Stimulated activated CD4-positive, alpha-beta T cell treated with anti-CD3 and anti-CD28 coated beads, Interleukin-1b, Interleukin-23, amount 100 ng/mL, for 4 hours (primary cell): Measurements from ENCODE around the gene DDX41.
A peak's percentile ranks its signal among the peaks of the same experiment; 100 is the strongest.

Source experiments
- DNase-seq, 2 donors: peaks; one replicate each; pipeline ENCODE4 v3.0.0-alpha.2; 2020; ENCODE audit warnings: low read depth in 2 of 2

The DDX41 gene

DNA sequence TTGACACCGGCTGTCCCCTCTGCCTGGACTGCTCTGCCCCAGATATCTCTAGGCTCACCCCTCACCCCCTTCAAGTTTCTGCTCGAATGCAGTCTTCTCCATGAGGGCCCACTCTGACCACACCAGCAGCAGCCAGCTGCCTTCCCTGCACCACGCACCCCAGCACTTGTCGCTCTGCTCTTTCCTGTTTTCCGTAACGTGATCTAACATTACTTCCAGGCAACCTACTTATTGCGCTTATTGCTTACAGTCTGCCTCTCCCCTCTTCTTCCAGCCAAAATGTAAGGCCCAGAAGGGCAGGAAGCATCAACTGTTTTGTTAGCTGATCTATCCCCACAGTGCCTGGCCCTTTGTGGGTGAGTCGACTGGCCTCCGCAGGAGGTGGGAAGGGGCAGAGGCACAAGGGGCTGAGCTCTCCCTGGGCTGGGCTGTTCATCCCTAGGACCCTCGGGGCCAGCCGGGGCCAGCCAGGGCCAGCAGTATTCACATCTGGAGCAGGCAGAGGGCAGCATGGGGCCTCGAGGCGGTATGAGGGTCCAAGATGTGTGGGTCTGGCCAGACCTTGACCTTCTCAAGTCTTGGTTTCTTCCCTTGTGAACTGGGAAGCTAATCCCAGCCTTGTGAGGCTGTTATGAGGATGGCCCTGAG is 31.7 kb downstream of the DDX41 start:
- no peak for DNase-seq

DNA sequence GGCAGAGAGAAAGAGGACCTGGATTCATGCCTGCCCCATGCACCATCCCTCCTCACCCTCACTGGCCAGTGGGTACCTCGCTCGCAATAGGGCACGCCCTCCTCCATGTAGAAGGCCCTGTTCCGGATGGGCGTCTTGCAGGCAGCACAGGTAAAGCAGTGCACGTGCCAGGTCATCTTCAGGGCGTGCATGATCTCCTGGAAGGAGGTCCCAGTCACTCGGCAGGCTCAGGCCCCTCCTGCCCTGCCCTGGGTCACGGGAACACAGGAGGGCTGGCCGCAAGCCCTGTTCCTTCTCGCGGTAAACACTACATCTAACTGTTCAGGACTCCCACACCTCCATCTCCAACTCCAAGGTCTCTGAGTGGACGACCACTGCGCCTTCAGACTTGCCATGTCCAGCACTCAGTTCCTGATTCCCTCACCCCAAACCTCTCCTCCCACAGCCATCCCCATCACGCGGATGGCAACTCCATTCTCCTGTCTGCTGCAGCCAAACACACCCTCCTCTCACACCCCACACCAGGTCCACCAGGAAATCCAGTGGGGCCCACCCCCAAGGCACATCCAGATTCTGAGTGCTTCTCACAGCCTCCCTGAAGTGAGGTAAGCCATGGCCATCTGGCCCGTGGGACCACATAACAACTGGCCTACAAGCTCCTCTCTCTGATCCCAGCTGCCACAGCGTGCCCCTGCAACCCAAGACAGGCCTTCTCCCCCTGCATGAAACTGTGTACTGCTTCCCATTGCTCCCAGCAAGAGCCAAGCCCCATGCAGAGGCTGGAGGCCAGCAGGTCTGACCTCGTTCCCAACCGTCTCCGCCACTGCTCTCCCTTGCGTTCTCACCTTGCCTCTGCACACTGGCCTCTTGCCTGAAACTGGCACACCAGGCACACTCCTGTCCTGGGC is 32.5 kb downstream of the DDX41 start:
- DNase-seq: no peak

DNA sequence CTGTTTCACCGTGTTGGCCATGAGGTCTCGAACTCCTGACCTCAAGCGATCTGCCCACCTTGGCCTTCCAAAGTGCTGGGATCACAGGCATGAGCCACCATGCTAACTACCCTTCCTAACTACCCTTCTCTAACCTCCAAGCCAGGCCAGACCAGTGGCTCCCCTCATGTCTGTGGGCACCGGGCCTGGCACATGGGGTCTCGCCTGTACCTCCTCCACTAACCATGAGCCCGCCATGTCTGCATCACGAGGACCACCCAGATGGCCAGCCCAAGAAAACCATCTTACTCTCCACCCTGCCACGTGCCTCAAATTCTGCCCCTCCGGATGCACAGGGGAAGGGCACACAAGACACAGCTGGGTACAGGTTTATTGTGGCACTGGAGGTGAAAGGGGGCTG is 33.7 kb downstream of the DDX41 start:
- no peak for DNase-seq

DNA sequence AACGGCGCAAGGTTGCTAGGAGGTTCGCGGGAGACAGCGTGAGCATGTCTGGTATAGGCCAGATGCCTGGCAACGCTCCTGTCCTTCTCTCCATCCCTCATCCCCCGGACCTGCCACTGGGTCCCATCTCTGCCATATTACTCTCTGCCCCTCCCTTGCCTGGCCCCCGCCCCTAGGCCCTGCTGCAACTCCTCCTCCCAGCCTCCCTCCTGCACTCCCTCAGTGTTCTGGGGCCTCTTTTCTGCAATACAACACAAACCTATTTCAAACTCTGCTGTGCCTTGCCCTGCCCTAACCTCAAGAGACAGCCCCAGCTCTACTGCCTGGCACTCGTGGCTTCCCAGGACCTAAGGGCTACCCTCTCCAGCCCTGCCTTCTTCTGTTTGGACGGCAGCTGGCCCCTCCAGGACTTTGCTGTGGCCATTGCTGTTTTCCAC is 34.4 kb downstream of the DDX41 start:
- no peak for DNase-seq

DNA sequence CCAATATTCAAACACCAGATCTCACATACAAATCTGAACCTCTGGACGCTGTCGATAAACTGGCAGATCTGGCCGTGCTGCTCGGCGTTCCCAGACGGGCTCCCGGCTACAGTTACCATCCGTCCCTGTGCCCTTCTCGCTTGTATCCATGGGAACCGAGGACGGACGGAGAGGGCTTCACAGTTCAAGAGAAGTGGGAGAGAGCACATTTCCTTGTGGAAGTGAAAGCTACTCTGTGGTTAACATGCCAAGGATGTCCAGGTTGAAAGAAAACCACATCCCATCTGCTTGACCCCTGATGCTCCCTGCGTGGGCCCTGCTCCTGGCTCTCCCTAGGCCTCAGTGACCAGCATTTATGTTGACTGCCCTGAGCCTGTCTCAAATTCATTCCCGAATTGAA is 37.0 kb downstream of the DDX41 start:
- DNase-seq: no peak

DNA sequence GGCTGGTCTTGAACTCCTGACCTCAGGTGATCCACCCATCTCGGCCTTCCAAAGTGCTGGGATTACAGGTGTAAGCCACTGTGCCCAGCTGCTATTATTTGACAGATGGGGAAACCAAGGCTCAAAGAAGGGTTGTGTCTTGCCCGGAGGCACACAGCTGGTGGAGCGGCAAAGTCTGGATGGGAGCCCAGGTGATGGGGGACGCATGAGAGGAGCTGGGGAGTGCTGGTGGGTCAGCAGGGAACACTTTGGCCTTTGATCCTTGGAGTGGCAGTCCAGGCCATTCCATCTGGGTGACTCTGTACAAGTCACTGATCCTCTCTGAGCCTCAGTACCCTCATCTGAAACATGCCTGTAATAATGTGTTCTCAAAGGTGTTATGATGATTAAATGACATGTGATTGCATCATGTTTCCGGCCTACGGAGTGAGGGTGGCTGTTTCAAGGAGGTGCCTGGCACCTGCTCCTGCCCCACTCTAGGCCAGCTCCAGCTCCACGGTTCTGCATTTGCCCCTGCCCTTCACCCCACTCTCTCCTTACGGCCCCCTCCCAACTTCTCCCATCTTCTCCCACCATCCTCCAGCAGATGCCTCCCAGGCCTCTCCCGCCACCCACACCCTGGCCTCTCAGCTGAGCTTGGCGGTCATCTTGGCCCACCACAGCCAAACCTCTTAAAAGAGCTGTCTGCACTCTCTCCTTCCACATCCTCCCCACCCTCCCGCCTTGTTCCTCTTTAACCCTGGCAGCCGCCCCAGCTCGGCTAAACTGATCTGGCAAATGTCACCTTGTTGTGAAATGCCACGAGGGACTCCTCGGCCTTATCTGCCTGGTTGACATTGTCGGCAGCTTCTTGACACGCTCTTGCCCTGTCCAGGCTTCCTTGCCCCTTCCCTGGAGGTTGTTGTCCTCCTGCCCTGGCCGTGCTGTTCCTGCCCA is 37.8 kb downstream of the DDX41 start:
- DNase-seq: peak in 1 of 2 donors; percentile 36

DNA sequence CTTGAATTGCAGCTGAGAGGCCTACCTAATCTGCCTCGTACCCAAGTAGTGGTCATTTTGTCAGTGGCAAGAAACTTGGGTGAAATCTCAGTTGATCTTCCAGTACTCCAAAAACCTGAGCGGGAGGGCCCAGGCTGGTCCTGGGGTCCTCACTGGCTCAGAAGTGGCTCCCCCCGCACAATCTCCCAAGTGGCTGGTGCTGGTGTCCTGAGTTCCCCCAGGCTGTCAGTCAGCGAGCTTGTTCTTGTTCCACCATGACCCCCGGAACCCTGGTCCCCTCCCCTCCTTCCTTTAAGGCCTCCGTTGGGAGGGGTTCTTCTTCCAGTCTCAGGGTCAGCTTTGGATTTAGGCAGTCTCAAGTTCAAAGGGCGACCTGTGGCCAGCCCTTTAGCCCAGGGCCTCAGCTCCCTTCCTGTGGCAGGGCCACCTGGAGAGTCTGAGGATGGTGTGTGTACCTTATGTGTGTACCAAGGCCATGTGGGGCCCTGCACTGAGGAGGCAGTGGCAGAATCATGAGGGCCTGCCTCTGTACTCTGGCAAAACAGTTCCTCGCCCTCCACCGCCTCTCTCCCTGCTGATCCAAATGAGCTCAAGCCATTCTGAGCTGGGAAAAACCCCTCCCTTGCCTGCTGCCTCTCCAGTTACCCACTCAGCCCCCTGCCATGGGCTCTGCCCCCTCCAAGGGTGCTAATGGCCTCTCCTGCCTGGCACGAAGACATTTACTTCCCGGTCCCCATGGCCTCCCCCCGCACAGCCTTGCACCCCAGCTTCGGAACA is 38.9 kb downstream of the DDX41 start:
- no peak for DNase-seq

DNA sequence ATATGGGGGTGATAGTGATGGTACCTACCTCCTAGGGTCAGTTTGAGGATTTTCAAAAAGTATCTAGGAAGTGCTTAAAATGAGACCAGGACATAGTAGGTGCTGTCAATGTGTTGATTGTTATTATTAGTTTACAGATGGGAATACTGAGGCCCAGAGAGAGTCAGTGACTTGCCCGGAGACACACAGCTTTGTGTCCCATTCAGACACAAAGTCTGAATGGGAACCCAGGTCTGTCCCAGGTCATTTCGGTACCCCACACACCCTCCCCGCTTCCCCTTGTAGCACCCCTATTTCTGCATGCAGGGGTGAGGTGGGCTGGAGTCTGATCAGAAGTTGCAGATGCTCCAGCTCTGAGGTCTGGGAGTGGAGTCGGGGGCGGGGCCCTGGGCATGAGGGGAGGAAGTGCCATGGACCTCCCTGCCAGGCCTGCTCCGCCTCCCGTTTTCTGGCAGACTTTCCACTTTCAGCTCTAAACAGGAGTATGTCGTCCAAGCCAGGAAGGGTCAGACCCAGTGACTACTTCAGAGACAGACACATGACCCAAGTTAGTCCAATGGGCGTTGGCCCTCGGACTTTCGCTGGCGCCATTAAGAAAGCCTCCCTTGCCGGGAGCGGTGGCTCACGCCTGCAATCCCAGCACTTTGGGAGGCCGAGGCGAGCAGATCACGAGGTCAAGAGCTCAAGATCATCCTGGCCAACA is 40.1 kb downstream of the DDX41 start:
- DNase-seq: no peak

DNA sequence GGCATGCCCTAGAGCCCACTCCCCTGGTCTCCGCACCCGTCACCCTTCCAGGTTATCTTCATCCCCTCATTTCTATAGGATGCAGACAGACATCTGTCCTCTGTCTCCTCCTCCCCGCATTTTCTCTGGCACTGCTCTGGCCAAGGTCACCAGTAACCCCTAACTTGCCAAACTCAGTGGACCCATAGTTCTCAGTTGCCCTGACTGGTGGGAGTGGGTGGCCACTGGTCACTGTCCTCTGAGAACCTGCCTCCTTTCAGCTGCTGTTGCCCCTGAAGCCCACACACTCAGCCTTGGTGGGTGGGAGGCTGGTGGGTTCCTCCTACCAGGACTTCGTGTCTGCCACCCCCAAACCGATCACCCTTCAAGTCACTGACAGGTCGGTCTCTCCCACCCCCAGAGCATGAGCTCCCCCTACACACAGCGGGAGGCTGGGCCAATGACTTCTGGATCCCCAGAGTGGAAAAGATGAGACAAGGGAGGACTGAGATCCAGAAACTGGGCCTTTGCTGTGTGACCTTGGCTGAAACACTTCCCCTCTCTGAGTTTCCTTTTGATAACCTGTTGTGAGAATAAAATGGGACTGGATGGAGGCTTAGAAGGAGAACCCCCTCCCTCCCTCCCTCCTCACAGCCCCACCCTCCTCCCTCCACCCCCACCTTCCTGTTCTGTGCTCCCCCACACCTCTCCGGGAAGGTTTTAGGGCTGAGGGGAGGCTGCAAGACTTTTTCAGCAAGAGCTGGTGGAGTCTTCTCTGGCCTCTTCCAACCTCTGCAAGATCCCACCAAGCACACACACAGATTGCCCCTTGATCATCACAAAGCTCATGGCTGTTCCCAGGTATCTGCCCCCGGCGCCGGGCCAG is 41.0 kb downstream of the DDX41 start:
- DNase-seq: no peak

DNA sequence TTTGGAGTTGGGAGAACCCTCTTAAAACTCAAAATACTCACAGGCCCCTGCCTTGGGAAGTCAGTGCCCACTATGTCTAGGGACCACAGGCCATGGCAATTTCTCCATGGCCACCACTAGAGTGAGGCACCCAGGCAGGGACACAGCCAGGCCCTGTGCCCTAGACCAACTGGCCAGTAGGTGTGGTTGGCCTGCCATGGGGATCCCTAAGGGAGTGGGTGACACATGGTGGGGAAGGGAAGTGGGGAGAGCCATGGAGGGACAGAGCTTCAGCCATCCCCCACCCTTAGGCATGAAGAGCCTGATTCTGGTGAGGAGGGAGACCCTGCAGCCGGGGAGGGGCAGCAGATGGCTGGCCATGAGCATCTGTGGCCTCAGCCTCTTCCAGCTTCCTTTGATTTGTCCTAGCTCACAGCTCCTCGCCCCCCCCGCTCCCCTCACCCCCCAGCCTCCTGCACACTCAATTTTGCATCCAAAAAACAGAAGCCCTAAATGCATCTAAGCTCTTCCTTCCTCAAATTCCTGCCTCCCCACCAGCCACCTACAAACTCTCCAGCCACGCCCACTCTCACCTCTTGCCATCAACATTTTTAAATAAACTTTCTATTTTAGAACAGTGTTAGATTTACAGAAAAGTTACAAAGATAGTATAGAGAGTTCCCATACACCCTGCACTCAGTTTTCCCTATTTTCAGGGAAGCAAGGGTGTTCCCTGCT is 41.8 kb downstream of the DDX41 start:
- no peak for DNase-seq

DNA sequence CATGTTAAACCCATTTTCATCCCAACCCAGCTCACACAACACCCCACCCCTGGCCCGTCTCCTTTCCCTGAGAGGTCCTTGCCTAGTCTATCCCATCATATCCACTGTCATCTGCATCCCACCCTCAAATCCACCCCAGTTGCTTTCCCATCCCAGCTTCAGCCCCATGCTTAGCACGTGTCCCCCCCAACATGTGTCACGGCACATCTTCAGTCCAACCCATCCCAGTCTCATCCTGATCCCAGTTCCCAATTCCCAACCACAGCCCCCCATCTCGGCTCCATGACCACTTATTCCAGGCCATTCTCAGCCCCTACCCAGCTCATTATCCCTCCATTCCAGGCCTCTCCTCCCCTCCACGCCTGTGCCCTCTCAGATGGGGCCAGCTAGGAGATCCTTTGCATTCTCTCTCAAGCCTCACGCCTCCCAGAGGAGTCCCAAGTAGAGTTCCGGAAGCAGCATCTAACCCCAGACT is 42.7 kb downstream of the DDX41 start:
- no peak for DNase-seq

DNA sequence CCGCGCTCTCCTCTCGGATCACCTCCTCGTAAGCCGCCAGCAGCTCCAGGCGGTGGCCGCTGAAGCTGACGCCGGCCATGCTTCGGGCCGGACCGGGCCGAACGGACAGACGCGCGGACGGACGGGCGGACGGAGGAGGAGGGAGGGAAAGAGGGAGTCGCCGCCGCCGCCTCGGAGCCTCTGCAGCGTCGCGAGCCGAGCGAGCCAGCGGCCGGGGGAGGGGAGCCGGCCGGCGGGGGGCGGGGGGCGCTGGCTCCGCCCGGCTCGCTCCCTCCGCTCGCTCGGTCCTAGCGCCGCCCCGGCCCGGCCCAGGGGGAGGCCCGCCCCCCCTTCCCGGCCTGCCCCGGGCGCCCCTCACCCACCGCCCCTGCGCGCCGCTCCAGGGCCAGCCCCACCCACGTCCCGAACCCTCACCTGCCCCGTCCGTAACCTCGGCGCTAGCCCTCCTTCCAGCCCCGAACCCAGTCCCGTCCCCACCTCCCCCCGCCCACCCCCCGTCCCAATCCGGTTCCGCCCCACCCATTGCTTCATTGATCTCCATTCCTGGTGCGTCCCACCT is 43.2 kb downstream of the DDX41 start, which contains the start of gene DBN1:
Gene DBN1 (minus strand): TSS at position 192 of the 559 bp plus-strand sequence. CDS start 113 bp downstream, at position 79.
- no peak for DNase-seq

DNA sequence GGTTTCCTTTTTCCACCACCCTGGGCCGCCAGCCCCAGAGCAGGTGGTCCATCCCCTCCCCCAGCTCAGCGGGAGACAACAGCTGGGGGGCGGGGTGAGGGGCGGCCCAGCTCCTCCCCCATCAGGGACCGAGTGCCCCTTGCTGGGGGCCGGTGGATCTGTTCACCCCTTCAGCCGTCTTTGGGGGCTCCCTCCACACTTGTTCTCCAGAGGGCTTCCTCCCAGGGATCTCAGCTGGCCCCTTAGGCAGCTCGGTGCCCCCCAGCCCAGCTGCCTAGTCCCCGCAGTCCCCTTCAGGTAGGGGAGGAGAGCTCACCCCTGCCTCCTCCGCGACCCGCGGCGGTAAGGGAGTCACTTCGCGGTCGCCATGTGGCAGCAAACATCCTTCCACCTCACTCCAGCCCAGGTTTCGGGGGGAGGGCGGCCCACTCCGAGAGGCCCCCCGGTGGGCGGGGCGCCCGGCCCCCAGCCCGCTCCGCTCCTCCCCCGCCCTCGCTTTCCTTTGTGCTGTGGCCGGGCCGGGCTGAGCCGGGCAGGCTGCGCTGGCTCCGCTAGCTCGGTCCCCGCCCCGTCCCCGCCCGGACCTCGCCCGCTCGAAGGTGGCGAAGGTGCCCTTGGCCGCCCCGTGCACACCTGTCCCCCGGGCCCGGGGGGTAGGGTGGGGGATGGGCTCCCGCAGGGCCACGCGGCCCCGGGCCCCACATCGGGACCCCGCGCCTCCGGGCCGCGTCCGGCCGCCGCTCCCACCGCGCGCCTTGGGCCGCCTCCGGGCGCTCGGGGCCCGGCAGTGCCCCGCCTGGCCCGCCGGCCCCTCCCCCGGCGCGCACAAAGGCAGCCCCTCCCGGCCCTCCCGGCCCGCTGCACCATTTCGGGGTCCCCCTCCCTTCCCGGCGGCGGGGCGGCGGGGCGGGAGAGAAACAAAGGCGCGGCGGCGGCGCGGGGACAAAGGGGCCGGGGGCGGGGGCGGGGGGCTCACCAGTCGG is 44.0 kb downstream of the DDX41 start:
- peak in 1 of 2 donors; percentile 40 for DNase-seq

DNA sequence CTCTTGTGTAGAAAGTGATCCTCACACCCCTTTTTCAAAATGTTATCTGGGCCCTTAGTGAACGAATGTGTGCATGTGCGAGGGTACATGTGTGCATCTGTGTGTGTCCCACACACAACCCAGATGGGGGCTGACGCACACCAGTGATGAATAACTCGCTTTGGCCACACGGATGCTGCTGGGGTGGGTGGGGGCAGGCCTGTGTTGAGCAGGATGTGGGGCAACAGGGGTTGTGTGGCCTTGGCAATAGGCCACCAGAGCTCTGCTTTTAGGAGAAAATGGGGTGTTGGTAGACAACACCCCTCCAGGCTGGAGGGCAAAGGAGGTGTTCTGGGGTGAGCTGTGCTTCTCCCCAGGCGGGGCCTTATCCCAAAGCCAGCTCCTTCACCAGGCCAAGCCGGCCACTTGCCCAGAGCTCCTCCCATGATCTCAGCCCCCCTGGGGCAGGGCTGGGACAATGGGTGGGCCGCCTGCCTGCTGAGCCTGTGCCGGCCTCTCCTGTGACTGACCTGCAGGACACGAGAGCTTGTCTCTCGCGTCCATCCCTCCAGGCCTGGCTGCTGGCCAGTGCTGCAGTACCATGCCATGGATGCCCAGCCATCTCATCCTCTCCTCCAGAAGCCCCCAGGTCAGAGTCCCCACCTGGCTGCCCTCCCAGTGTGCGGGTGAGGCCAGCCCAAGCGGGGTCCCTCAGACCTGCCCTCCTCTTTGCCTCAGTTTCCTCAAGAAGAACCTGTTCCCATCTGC is 45.0 kb downstream of the DDX41 start:
- DNase-seq: no peak

DNA sequence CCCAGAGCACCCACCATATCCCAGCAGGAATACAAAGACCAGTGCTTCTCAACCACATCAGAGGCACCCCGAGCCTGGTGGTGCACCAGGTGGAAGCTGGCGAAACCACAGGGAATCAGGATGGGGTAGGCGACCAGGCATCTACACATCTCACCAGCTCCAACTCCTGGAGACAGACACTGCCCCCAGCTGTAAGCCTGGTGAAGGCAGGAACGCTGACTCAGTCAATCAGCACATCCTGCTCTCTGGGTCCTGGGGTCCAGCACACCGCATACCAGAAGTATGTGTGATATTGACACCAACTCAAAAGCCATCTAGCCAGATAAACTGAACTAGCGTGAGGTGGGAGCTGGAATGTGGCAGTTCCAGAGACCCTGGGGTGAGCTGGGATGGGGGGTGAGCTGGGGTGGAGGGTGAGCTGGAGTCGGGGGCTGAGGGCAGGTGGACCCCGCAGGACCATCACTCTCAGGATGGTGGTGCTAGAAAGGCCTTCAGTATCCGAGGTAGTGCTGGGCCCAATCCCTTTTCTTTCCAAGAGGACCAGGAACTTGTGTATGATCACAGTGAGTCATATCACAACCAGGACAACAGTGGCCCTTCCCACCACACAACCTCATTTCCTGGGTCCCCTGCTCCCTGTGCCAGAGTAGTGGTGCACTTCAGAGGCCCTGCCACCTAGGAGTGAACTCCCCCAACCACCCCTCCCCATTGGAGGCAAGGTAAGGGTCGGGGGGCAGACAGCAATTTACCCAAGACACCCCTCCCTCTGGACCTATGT is 45.8 kb downstream of the DDX41 start:
- DNase-seq: no peak
